GM18520 (cell line): Measurements from ENCODE around the gene VAMP7.
"Not testable (repeated sequence)": the region's sequence is repeated elsewhere in the genome, so short reads cannot be mapped to it uniquely, and the experiment has no call there.

Source experiments
- ATAC-seq: cut with Tn5 transposase; IDR thresholded peaks from one replicate; pipeline ENCODE4 v1.9.1; 2021; ENCODE audit not compliant: unreplicated experiment

Gene VAMP7

GRCh38 chrX:155986995-155987394, 105.8 kb downstream of the VAMP7 start:
- not testable (repeated sequence) for ATAC-seq

- ATAC-seq: no peak
Observed at GRCh38 chrX:155988859-155989258, 107.7 kb downstream of the VAMP7 start.
